Muscle of back (tissue), 11 donors: ENCODE results near the gene SPATA1. TPM values are rescaled to one million over a fixed set of nuclear protein-coding genes. Genes with fewer than 3 reads are reported as not detected.
"Not testable (repeated sequence)": the region's sequence is repeated elsewhere in the genome, so short reads cannot be mapped to it uniquely, and the experiment has no call there.

Experiments
- DNase-seq, 3 donors: peaks; one replicate each; pipeline versions ENCODE4 v3.0.0 to v3.0.0-alpha.2; 2013
- polyA plus RNA-seq, 10 donors: library from polyadenylated mRNA; unstranded; fragments of 120-200 nt; gene quantifications; one replicate each; pipeline ENCODE4 v1.2.1, GENCODE V29; 2013; ENCODE audit not compliant: insufficient read length in 10 of 10

SPATA1 gene
- polyA plus RNA-seq, 10 donors = 0.32 to 2.8 (median 0.96) TPM

DNA sequence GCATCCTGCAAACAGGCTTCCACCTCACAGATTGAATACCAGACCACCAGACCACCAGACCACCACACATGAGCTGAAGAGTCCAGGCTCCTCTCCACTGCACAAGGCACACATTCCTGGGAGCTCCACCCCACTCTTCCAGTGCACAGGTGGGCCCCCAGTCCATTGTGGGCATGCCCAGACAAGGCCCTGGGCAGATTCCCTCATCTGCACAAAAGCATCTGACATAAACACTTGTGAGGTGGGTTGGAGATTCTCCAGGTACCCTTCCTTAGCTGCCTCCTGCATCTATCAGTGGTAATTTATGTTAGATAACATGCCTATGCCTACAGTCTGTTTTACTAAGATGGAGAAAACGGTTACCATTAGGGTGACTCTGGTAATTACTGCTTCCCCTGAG is 79.6 kb downstream of the SPATA1 start:
- no peak for DNase-seq

DNA sequence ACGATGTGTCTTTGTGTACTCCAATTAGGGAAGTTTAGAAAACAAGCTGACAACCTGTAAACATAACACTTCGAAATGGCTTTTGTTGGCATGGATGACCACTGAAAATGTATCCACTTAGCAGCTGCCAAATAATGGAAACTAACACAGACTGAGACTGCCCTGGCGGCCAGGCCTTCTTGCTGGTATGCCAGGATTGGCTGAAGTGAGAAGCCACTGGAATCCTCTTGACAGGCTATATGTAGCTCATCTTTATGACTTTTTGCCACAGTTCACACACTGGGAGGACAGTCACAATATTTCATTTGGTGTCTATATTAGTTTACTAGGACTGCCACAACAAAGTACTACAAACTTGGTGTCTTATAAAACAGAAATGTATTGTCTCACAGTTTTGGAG is 80.9 kb downstream of the SPATA1 start:
- no peak for DNase-seq

GRCh38 chr1:84594959-84595358 is 88.8 kb downstream of the SPATA1 start:
- DNase-seq = not testable (repeated sequence)

- DNase-seq = no peak
These were observed 90.8 kb downstream of the SPATA1 start for GRCh38 chr1:84597011-84597410.

- no peak for DNase-seq
These were observed 92.2 kb downstream of the SPATA1 start for GRCh38 chr1:84598418-84598817.

DNA sequence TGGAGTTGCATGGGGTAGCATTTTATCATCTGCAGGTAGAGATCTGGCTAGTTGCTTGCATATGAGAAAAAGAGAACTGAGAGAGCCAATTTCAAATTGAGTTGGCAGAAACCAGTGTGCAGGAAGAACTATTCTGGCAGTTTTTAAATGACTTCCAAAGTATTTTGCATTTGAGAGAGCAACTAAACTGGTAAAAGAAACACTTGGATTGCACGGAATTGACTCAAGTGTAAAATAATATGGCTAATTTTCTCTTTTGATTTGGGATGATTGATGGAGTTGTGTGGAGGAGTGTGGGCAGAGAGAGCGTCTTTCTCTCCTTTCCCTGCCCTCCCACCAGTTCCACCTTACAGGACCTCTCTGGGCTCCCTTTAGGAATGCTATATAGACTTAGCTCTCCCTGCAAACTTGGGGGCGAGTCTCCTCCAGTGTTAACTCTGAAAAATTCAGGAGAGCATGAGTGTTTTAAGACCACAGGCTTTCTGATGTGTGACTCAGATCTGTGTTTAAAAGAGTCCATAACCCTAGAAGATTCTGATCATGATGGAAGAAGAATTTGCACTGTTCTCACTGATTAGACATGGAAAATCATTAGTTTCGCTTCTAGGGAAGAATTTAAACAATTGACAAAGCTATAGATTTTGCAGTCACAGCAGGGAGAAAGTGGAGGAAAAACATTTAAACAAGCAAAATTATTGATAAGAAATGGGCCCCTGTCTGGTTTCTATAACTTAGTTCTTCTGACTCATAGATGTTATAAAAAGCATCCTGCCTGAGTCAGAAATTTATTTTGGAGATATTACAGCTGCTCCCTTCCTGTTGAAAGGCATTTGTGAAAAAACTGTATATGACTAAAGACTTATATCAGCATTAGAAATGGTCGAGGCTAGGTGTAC is 92.9 kb downstream of the SPATA1 start:
- DNase-seq = peak in 1 of 3 donors; percentile 70

DNA sequence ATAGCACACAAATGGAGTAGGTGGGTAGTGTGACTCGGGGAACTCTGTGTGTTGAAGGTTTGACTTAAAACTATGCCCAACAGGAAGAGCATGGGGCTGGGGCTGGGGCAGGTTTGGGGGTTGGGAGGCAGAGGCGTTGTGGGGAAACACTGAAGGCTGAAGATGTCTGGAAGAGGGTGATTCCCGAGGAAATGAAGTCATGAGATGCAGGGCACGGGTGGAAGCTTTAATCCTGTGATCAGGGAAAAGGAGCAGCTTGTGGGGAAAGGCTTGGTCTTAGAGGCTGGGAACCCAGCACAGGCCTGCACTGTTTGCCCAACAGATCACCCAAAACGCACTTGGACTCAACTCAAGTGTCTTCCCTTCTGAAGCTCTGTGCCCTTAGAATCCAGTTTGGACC is 94.6 kb downstream of the SPATA1 start:
- DNase-seq = no peak

GRCh38 chr1:84603223-84603622 is 97.0 kb downstream of the SPATA1 start:
- DNase-seq = no peak

DNA sequence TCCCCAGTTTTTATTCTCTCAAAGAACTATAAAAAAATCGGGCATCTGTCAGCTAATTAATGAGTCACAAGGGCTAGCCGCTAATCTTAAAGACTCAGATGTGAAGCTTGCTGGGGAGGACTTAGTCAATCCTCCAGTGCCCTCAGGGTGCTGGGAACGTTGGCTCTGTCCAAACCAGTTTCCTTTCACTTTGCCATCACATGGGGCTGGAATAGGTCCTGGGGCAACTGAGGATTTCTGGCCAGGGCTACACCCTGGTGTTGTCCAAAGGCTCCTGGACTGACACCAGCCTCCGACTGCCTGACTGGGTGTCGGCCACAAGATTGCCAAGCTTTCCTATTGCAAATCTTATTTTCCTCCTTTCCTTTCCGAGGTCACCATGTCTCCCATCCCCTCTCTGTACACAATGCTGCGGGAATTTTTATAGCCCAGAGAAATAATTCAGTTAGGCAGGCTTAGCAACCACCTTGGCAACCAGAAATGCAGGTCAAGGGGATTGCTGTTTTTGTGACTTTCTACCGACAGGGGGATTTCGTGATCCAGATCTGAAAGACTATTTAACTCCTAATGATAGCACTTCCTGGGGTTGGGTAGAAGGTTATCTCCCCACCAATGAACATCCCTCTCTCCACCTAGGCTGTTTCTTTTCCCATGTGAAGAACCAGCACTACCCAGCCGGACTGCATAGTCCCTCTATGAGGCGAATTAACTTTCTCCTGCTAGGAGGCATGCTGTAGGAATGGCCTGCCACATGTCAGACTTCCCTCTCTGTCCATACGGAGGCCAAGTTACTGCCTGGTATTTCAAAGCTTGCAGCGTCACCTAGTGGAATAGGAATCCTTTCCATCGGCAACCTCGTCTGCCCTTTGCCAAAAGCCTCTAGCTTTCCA is 98.0 kb downstream of the SPATA1 start:
- no peak for DNase-seq

DNA sequence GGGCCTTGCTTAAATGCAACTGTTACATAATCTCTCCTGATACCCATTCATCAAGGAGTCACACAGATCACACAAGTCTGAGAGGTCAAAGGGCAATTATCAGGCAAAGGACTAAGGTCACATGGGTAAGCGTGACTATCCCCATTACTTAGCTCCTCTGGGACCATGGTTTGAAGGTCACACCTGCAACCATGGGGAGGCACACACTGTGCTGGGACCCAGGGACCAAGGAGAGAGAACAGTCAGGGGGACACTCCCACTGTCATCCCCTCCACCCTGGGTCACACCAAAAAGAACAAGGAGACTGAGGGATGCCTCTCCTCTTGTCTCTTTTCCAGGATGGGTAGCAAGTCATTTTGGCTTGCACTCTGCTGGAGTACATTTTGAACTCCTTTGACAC is 99.0 kb downstream of the SPATA1 start:
- no peak for DNase-seq

- no peak for DNase-seq
These were observed 100.8 kb downstream of the SPATA1 start for GRCh38 chr1:84606977-84607376.

GRCh38 chr1:84611091-84611490 is 104.9 kb downstream of the SPATA1 start:
- no peak for DNase-seq

DNA sequence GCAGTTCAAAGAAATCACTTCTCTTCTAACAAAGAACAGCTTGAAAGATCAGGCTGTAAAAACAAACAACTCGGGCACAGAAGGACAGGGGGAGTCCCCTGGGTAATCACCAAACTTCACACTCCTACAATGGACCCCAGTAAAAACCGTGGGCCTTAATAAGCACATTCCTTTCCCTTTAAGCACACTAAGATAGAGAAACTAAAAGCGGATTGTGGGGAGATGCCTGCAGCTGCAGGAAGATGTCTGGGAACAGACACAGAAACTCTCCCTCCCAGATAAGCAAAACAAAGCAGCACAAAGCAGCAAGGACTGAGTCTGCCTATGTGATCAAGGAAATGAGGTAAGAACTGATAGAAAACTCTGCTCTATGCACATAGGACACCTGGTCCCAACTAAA is 105.6 kb downstream of the SPATA1 start:
- DNase-seq = no peak

- no peak for DNase-seq
These were observed 106.8 kb downstream of the SPATA1 start for GRCh38 chr1:84613026-84613425.

DNA sequence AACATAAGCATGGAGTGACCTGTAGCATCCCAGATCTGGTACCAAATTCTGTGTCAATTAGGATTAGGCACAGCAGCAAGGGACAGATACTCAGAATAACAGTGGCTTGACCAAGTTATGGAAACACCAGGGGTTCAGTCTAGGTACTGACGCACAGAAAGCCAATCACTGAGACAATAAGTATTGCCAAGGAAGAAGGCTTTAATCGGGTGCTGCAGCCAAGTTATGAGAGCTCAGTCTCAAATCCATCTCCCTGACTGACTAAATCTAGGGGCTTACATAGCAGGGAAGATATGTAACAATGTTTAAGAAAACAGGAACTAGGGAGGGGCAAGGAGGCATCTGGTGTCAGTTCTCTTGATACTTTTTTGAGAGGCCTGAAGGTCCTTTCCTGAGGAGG is 107.7 kb downstream of the SPATA1 start:
- no peak for DNase-seq

GRCh38 chr1:84615790-84616189 is 109.6 kb downstream of the SPATA1 start:
- DNase-seq = no peak

Other genes starting within 250 kb of the SPATA1 start
- gene SAMD13, start 204.7 kb upstream of the SPATA1 start, polyA plus RNA-seq = 10 to 100 TPM in 1 of 10 donors, 1 to 10 TPM in 9; 5.7 to 10.2 (median 7.4) TPM
- gene DNASE2B, start 107.9 kb upstream of the SPATA1 start, polyA plus RNA-seq = under 1 TPM in 5 of 10 donors, not detected in 5; 0.12 to 0.21 (median 0.14) TPM
- gene RPF1, start 27.1 kb upstream of the SPATA1 start, polyA plus RNA-seq = 10 to 100 TPM; 28.5 to 37.6 (median 31.9) TPM
- 100 to 1,000 TPM; 166 to 213 (median 181) TPM for gene GNG5, start 195 bp downstream of the SPATA1 start, polyA plus RNA-seq
- gene CTBS, start 68.1 kb downstream of the SPATA1 start, polyA plus RNA-seq = 1 to 10 TPM; 5.8 to 9.0 (median 7.2) TPM
- gene SSX2IP, start 184.1 kb downstream of the SPATA1 start, polyA plus RNA-seq = 10 to 100 TPM; 11.3 to 22.7 (median 15.4) TPM